GM18507 (cell line): ENCODE measurements around the gene MSMB.
"Not testable (repeated sequence)": the region's sequence is repeated elsewhere in the genome, so short reads cannot be mapped to it uniquely, and the experiment has no call there.

Experiments
- DNase-seq: peaks from one replicate; pipeline ENCODE4 v3.0.0; 2011; ENCODE audit warnings: low read depth; ENCODE audit not compliant: insufficient read length; ENCODE audit errors: extremely low spot score
- FAIRE-seq: peaks from 2 replicates; lab custom pipeline; 2011; peaks lifted over from hg19 to GRCh38; lab: Jason Lieb, UNC

Gene MSMB

DNA sequence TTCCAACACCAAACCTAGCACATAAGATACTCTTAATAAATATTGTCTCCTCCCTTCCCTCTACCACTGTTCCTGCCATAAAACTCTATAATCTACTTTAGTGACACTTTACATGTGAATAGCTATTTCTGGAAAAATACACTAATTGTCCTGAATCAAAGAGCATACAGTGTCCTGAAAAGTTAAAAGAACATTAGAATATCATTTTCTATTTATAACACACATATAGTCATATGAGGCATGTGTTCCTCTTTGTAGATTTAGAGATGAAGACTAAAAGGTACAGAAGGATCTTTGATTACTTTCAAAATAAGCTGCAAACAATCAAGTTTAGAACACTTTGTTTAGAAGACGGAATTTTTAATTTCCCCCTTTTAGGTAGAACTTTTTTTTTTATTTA is 29.3 kb downstream of the MSMB start:
- no peak for FAIRE-seq
- DNase-seq = no peak

DNA sequence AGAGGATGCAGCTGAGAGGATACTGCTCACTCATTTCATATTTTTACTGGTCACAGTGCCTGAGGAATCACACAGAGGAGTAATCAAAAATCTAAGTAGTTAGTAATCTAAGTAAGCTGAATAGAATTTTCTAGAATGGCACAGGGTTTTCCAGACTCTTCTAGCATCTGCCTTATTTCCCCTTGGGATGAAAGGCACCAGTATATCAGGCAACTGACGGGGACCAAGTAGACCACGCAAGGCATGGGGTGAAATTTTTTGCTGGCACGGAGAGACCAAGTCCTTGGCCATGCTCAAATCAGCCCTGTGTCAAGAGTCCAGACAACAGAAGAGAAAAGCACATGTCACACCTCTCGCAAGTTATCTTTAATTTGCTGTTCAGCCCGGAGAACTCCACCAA is 29.9 kb downstream of the MSMB start:
- DNase-seq = no peak
- no peak for FAIRE-seq

DNA sequence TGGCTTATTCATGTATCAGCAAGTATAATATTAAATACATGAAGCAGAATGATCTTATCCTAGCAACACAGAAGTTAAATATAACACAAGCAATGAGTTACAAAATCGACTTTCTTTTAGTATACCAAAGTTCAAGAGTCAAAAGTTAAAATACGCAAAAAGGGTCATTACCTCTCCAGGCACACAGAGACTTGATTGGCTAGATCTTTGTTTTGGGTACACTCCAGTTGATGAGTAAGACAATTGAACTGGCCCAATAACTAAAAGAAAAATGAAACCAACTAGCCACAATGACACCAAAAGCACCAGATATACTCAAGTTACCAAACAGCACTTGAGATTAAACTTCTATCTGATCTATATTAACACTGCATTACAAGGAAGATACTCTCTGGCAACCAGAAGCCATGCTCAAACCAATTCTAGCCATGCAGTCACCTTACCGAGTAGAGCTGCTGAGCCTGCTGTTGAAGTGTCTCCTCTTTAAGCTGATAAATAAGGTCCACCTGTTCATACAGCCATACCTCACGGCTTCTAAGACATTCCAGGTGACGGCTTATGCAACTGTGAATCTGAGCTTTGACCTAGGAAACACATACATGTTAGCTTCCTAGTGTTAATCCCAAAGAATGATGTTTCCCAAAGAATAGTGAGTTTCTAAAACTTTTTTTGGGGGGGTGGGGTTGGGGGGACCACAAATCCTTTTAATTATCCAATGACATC is 31.2 kb downstream of the MSMB start:
- DNase-seq (no peak), FAIRE-seq (no peak)

DNA sequence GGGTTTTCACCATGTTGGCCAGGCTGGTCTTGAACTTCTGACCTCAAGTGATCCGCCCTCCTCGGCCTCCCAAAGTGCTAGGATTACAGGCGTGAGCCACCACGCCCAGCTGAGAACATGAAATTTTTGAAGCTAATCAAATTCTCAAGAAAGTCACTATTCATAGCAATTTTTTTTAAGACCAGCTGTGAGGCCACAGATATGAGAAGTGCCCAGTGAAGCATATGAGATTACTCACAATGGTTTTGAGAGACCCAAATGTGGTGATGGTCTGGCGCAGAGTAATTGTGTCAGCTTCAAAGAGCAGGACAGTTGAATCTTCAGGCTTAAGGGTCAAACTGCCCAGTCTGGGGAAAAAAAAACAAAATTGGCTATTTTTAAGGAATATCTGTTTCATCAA is 31.9 kb downstream of the MSMB start:
- FAIRE-seq (no peak), DNase-seq (no peak)

DNA sequence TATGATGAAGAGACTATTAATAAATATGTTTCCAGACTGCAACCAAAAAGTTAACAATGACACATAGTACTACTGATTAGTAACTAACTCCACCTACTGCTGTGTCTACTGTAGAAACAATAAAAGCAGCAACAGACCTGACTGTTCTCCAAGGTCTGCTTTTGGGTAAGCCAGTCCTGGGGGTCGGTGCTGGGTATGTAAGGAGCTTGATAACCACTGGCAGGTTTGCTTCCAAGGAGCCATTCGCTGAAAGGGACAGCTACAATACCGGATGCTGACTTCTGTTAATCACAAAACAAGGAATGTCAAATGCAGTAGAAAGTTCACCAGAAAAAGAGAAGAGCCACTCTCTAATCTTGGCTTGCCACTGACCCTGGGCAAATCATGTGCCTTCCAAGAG is 33.3 kb downstream of the MSMB start:
- DNase-seq = no peak
- no peak for FAIRE-seq

DNA sequence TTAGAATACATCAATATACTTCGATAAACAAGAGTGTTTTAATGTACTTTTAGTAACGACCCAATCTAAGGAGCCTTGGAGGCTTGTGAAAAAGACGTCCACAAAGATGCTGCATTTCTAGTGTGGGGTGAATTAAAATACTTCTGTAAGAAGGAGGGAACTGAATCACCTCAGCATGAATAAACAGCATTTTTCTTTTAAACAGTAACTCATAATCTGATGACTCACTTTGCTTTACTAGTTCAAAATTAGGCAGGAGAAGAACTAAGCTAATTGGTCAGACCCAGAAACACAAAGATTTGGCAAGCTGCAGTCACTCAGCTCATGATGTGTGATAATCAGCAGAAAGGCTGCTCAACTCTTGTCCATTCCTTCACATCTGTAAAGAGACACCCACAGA is 39.9 kb downstream of the MSMB start:
- FAIRE-seq (no peak), DNase-seq (no peak)

DNA sequence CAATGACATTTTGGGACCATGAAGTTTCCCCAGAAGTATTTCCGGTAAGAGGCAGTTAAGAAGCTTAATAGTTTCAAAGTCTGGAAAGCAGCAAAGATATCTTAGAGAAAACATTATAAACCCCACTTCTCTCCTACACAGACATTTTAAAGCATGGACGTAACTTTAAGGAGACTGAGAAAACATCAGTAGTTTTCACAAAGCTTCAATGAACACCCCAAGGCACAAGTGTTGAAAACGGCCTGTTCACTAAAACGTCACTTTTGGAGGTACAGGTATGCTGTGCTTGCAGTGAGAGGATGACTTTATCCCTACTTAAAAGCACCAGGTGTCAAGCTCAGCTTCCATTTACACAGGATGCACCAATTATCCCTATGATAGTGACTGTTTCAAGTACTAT is 40.7 kb downstream of the MSMB start:
- FAIRE-seq = no peak
- DNase-seq = no peak

DNA sequence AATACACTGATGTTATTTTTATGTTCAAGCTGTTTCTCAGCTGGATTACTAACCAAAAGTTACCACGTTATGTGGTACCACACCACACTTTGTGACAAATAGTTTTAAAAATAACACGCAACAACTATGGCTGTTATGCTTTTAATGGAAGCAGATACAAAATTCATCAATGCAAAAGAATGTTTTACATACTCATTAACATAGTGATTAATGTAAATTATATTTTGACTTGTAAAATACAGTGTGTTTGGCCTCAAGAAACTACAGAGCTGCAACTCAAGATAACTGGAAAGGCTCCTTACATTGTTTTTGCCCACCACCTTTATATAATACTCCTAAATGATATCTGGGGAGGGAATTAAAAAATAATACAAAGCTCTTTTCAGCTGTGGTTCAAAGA is 41.1 kb downstream of the MSMB start:
- DNase-seq = no peak
- no peak for FAIRE-seq

DNA sequence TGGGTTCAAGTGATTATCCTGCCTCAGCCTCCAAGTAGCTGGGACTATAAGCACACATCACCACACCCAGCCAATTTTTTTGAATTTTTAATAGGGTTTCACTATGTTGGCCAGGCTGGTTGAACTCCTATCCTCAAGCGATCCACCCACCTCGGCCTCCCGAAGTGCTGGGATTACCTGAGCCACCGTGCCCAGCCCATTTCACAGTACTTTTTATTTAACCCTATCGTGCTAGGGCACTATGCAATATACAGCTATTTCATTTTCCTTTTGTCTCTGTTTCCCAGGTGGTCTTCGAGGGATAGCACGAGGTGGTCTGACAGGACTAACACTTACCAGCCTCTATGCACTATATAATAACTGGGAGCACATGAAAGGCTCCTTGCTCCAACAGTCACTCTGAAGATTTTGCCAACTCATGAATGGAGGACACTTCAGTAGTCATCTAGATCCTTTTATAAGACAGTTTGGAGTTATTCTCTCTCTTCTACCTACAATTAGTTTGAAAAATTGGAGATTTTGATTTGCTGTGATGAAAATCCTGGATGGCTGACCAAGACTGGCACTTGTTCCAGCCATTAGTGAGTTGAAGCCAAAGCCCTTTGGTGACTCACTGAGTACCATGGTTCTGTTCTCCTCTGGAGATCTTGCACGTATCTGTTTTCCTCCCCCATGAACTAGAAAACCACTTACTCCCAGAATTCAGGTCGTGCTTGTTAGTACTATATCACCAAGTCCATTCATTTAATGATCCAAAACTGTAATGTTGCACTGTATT is 43.0 kb downstream of the MSMB start:
- FAIRE-seq = no peak
- no peak for DNase-seq

DNA sequence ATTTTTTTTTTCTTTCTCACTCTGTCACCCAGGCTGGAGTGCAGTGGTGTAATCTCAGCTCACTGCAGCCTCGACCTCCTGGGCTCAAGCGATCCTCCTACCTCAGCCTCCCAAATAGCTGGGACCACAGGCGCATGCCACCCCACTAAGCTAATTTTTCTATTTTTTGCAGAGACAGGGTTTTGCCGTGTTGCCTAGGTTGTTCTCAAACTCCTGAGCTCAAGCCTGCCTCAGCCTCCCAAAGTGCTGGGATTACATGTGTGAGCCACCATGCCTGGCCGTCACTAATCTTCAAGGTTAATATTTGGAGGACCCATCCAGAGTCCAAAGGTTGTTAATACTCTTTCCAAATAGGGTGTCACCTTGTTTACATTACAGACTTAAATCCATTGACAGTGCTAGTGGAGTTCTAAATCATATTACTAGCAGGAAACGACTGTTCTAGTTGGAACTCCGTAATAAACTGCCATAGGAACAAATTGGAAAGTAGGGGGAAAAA is 43.8 kb downstream of the MSMB start:
- FAIRE-seq, DNase-seq: not testable (repeated sequence)

DNA sequence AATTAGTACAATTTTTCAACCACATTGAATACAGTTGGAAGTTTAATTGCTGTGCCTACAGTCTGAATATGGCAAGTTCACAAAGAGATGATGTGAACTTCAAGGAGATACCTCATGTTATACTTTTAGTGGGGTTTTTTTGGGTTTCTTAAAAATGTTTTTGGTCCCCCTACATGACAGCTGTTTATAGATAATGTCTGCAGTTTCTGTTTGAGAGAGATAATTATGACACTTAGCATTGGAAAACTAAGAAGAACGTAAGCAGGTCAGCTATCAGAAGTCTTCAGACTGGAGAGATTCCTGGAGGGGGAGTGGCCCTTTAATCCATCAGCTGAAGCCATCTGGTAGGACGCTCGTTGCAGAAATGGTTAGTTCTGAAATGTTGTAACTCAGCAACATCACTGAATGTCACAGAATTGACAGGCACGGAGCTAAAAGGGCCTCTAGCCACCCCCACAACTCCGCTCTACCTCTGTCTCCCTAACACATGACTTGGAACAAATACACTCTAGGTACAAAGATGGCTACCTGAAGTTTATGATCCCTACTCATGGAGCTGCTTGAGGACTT is 44.8 kb downstream of the MSMB start:
- no peak for DNase-seq
- no peak for FAIRE-seq

DNA sequence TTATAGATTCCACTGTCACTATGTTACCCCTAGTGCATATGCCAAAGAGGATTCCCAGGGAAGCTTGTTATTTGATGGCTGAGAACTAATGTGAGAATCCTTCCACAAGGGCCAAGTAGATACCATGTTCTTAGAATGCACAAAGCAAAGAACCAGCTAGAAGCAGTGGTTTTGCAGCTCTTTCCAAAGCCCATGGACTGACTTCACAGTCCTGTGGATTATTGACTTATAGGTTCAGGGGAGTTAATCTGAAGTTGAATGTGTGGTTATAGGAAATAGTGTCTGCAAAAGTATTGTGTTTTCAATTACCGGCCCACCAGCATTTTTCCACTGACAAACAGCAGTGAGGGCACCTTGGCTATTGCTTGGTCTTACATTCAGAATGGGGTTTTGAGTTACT is 45.5 kb downstream of the MSMB start:
- no peak for DNase-seq
- FAIRE-seq = no peak

DNA sequence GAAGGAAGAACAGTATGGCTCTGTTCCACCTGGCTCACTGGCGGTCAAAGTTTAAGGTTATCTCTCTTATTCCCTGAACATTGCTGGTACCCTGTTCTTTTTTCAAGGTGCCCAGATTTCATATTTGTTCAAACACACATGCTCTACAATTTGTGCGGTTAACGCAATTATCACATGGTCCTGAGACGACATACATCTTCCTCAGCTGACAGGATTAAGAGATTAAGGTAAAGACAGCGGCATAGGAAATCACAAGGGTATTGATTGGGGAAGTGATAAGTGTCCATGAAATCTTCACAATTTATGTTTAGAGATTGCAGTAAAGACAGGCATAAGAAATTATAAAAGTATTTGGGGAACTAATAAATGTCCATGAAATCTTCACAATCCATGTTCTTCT is 46.1 kb downstream of the MSMB start:
- not testable (repeated sequence) for FAIRE-seq, DNase-seq

DNA sequence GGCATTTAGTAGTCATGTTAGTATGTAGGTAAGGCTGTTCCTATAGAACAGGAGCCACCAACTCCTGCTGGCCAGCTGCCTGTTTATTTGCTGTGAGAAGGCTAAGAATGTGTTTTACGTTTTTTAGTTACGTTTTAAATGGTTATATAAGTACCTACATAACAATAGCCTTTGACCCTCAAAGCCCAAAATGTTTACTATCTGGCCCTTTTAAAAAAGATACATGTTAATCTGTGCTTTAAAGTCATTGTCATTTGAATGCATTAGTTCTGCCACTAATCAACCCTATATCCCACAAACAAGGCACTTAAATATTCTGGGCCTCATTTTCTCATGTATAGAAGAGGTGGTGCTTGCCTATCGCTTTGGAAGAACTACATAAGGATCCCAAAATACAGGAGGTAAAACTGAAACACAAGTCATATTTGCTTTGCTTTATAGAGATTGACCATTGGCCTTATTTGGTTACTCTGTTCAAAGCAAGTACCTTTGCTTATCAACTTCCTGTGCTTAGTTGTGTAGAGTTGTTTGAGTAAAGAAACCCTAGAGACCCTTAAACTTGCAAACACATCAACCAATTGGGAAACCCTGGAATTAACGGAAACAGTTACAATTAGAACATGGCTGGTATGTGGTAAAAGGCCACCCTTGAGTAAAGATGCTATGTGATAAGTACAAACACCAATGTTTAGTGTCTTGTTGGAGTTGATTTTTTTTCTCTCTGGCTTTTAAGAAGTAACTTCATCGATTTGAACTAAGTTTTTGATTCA is 47.9 kb downstream of the MSMB start:
- FAIRE-seq (no peak), DNase-seq (no peak)

DNA sequence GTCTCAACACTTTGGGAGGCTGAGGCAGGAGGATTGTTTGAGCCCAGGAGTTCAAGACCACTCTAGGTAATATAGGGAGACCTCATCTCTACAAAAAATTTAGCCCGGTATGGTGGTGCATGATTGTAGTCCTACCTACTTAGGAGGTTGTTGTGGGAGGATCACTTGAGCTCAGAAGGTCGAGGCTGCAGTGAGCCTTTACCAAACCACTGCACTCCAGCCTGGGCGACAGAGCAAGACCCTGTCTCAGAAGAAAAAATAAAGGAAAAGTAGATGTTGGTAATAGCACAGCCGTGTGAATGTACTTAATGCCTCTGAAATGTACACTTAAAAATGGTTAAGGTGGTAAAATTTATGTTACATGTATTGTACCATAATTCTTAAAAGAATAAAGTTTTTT is 48.5 kb downstream of the MSMB start:
- no peak for DNase-seq
- no peak for FAIRE-seq

DNA sequence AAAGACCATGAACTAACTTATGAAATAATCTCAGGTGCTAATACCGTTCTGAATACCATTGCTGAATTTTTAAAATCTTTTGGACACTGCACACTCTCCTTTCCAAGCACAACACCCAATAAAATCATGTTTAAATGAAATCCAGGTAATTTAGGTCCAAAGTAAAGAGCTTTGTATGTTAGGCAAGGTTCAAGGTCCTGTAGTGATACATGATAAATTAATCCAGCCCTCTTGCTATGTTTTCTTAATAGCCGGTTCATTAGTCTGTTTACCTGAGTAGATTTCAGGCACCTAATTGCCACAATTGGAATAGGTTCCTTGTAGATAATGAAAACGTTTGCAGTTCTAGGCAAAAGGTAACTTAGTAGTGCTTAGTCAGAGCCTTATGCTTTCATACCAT is 60.5 kb downstream of the MSMB start:
- DNase-seq, FAIRE-seq: not testable (repeated sequence)

DNA sequence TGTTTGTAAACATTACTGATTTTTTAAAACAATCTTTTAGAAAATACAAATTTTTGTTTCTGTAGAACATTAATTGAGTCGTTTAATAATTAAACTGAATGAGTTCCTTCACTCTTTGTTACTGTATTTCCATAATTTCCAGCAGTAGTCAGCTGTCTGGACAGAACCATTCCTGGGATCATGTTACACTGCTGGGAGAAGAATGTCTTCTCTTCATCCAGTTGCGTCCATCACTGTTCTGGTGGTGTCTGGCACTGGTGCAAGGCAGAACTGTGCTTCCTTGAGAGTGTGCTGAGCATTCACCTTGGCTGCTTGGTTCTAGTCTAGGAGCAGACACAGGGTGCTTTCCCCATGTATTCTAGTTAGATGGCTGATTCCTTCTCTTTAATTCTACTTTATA is 61.6 kb downstream of the MSMB start:
- DNase-seq, FAIRE-seq: not testable (repeated sequence)

DNA sequence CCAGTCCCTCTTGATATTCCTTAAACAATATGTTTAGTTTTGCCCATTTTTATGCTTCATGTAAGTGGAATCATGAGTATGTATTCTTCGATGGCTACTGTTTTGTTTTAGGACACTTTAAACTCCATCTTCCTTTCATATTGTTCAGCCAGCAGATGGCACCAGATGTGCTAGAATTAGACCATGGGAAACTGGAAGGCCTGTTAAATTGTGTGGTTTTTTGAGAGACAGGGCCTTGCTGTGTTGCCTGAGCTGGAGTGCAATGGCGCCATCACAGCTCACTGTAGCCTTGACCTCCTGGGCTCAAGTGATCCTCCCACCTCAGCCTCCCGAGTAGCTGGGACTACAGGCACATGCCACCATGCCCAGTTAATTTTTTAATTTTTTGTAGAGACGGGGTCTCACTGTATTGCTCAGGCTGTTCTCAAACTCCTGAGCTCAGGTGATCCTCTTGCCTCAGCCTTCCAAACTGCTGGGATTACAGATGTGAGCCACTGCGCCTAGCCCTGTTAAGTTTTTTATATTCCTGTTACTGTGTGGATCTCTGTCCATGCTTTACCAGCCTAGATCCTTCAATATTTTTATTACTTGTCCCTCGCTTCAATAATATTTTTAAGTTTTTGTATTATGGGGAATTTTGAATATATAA is 62.4 kb downstream of the MSMB start:
- DNase-seq, FAIRE-seq: not testable (repeated sequence)
